GM19372 (cell line): ENCODE results near the gene NACA.
A peak's percentile ranks its signal among the peaks of the same experiment; 100 is the strongest.

Experiments used
- ATAC-seq: cut with Tn5 transposase; IDR thresholded peaks from one replicate; pipeline ENCODE4 v1.9.1; 2021; ENCODE audit warnings: mild to moderate bottlenecking, low read depth, moderate library complexity; ENCODE audit not compliant: unreplicated experiment

Gene NACA

DNA sequence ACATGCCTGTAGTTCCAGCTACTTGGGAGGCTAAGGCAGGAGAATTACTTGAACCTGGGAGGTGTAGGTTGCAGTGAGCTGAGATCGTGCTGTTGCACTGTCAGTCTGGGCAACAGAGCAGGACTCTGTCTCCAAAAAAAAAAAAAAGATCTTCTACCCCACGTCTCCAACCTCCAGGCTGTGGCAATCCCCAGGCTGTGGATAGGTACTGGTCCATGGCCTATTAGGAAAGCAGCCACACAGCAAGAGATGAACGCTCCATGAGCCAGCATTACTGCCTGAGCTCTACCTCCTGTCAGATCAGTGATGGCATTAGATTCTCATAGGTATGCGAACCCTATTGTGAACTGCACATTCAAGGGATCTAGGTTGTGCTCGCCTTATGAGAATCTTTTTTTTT, 30.9 kb downstream of the NACA start:
- no peak for ATAC-seq

DNA sequence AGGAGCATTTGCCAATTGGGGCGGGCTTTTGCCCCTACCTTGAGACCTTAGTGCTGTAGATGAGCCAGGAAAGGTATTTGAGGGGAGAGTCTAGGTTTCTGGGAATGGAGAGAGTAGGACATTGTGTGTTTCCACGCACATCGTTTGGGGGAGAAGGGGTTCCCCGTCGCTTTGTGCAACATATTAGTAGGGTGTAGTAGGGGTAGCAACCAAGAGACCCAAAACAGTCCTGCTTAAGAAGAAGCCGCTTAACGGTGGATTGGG, 36.3 kb downstream of the NACA start:
- no peak for ATAC-seq

GRCh38 chr12:56688129-56688845, 36.8 kb downstream of the NACA start, which contains the start of gene PTGES3:
Gene PTGES3, minus strand, starts transcription at chr12:56688284. Its CDS starts 285 bp downstream, at chr12:56687999.
- ATAC-seq, result peak; percentile 64

- ATAC-seq, result no peak
Measured at GRCh38 chr12:56687223-56688128, 37.6 kb downstream of the NACA start.

GRCh38 chr12:56684745-56685359, 40.2 kb downstream of the NACA start:
- ATAC-seq, result no peak

DNA sequence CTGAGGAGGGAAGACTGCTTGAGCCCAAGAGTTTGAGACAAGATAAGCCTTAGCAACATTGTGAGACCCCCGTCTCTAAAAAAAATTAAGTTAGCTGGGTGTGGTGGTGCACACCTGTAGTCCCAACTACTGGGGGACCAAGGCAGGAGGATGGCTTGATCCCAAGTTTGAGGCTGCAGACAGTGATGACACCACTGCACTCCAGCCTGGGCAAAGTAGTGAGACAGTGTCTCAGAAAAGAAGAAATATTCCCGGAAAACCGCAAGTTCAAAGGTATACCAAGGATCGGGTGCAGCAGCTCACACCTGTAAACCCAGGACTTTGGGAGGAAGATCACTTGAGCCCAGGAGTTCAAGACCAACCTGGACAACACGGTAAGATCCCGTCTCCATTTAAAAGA, 42.8 kb downstream of the NACA start:
- no peak for ATAC-seq

DNA sequence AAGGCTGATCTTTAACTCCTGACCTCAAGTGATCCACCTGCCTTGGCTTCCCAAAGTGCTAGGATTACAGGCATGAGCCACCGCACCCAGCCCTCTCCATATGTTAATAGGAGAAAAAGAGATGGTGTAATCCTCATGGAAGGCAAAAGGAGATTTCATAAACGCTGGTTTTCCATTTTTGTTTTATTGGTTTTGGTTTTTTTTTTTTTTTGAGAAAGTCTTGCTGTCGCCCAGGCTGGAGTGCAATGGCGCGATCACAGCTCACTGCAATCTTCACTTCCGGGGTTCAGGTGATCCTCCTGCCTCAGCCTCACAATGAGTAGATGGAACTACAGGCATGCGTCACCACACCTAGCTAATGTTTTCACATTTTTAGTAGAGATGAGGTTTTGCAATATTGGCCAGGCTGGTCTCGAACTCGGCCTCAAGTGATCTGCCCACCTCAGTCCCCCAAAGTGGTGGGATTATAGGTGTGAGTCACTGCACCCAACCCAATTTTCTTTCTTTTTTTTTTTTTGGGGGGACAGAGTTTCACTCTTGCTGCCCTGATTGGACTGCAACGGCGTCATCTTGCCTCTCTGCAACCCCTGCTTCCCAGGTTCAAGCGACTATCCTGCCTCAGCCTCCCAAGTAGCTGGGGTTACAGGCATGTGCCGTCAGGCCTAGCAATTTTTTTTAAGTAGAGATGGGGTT, 45.1 kb downstream of the NACA start:
- ATAC-seq, result no peak

GRCh38 chr12:56678852-56679251, 46.2 kb downstream of the NACA start:
- no peak for ATAC-seq

DNA sequence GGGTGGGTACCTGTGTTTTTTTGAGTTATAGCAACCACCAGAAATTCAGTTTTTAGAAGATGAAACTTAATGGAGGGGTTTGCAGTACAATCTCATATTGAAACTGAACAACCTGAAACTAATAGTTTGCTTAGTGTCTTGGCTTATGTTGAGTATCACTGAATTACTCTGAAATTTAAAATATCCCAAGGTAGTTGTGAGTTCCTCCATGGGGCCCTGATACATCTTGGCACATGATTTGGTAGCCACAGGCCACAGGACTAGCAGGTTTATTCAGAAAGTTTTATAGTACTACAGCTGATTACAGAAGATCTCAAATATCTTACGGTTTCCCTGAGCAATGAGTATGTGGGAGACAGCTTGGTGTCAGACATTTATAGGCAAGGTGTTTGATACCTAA, 47.4 kb downstream of the NACA start:
- ATAC-seq, result no peak

DNA sequence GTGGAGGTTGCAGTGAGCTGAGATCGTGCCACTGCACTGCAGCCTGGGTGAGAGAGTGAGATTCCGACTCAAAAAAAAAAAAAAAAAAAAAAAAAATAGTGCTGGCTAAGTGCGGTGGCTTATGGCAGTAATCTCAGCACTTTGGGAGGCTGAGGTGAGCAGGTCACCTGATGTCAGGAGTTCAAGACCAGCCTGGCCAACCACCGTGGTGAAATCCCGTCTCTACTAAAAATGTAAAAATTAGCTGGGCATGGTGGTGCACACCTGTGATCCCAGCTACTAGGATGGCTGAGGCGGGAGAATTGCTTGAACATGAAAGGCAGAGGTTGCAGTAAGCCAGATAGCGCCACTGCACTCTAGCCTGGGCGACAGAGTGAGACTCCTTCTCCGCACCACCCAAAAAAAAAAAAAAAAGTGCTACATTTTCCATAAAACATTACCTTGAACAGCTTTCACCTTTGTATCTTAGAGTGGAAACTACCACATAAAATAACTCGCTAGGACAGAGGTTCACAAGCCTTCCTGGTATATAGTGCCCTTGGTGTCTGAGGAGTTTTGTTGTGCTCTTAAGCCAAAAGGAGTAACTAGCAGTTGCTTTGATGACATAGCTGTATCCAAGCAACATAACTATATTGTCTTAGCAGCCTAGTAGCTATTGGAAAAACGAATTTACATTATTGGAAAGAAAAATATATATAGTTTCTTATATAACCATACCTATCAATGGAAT, 48.1 kb downstream of the NACA start:
- no peak for ATAC-seq

DNA sequence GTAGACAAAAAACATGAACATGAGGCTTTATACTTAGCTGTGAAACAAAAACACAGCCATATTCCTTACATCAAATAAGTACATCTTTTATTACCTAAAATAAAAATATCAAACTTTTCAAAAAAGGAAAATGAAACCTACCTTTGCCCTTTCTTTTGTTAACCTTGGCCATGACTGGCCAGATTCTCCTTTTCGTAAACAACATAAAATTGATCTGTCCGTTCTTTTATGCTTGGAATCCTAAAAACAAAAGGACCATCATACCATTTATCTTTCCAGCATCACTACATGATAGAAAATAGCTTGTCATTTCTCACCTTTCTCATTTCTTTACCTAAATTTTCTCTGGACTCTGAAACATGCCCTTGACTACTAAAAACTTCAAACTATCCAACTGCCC, 53.5 kb downstream of the NACA start:
- no peak for ATAC-seq

GRCh38 chr12:56670836-56671235, 54.3 kb downstream of the NACA start:
- no peak for ATAC-seq

DNA sequence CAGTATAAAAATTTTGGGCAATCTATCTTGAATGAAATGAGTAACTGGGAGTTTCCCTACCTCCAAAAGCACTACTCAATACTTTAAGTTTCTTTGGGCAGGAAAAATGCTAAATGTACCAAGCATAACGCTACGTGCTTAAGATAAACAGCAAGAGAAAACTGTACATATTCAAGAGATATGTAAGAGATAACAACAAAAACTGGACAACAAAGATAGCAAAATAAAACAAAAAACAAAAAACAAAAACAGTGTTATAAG, 57.0 kb downstream of the NACA start:
- no peak for ATAC-seq
